RPMI8226 (cell line): ENCODE measurements around the gene ESR1.
"Not testable (repeated sequence)": the region's sequence is repeated elsewhere in the genome, so short reads cannot be mapped to it uniquely, and the experiment has no call there.

Source experiments
- DNase-seq: peaks from one replicate; pipeline ENCODE4 v3.0.0-alpha.2; 2015

The ESR1 gene

DNA sequence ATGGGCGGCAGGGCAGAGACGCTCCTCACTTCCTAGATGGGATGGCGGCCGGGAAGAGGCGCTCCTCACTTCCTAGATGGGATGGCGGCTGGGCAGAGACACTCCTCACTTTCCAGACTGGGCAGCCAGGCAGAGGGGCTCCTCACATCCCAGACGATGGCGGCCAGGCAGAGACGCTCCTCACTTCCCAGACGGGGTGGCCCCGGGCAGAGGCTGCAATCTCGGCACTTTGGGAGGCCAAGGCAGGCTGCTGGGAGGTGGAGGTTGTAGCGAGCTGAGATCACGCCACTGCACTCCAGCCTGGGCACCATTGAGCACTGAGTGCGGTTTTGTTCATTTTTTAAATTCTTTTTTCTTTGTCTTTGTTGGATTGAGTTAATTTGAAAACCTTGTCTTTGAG, 92.3 kb downstream of the ESR1 start:
- DNase-seq, result not testable (repeated sequence)

DNA sequence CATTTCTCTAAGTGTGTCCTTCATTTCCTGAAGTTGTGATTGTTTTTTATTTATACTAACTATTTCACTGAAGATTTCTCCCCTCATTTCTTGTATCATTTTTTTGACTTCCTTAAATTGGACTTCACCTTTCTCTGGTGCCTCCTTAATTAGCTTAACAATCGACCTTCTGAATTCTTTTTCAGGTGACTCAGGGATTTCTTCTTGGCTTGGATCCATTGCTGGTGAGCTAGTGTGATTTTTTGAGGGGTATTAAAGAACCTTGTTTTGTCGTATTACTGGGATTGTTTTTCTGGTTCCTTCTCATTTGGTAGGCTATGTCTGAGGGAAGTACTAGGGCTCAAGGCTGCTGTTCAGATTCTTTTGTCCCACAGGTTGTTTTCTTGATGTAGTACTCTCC, 92.8 kb downstream of the ESR1 start:
- DNase-seq, result no peak

DNA sequence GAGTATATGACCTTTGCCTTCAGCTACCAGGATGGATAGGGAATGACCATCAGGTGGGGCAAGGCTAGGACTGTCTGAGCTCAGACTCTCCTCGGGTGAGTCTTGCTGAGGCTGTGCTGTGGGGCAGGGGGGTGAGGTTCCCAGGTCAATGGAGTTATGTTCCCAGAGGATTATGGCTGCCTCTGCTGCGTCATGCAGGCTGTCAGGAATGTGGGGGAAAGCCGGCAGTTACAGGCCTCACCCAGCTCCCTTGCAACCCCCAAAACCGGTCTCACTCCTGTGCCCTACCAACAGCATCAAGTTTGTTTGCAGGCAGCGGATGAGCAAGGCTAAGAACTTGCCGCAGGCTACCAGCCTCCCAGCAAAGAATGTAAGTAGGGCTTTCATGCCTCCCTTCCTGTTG, 93.5 kb downstream of the ESR1 start:
- no peak for DNase-seq

DNA sequence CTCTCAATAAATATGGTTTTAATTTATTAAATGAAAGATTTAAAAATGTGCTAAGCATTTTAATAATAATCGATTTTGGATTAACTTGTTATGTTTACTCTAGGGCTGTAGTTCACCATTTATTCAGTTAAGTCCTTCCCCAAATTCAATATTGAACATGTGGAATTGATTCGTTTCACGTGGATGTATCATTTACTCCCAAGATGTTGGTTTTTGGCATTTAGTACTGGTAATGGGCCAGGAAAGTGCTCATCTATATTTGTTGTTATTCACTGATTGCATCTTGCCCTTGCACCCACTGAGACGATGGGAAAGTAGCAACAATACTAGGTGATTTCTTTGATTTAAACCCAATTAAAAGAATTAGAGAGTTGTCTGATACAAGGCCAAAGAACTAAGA, 97.1 kb downstream of the ESR1 start:
- DNase-seq, result no peak

DNA sequence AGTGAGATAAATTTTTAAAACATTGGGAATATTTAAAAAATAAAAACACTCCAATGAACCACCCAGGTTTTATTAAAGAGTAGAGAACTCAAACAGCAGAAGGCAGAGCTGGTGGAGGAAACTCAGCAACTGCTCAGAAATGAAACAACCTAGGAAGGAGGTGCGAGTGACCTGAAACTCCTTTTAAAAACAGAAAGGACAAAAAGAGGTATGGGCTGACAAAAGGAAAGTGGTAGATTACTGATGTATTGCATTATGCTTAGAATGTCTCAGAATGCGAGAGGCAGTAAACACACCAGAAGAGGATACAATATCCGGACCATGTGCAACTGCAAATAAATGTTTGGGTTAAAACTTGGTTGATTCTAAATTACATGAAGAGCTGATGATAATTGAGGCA, 97.6 kb downstream of the ESR1 start:
- no peak for DNase-seq

DNA sequence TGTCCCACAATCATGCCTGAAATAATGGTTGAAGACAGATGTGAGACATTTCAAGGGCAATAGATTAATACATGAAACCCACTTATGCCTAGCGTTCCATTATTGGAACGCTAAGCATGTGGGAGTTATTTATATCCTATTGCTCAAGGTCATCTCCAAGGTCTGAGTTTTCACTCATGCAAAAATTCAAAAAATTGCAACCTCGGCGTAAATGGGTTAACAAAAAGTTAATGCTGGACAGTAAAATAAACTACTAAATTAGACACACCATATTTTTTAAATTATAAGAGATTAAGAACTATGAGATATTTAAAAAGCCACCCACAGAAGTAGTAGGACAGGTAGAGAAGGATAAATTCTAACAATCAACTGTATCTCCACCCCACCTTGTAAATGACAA, 98.4 kb downstream of the ESR1 start:
- DNase-seq, result no peak

DNA sequence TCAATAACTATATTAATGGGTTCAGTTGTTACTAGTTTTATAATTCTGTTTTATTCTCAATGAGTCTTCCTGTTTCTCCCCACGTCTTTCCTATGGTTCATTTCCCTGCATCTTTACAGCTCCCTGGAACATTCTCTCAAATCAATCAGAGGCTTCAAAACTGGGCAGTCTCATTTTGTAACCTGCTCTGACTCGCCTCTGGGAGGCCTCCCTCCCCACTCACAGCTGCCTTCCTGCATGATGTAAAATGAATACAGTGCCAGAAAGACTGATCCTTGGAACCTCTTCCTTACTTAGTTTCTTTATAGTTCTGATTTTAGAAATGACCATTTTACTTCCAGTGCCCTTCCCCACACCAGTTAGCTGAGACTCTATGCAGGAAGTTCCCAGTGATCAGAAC, 103.9 kb downstream of the ESR1 start:
- DNase-seq, result no peak

DNA sequence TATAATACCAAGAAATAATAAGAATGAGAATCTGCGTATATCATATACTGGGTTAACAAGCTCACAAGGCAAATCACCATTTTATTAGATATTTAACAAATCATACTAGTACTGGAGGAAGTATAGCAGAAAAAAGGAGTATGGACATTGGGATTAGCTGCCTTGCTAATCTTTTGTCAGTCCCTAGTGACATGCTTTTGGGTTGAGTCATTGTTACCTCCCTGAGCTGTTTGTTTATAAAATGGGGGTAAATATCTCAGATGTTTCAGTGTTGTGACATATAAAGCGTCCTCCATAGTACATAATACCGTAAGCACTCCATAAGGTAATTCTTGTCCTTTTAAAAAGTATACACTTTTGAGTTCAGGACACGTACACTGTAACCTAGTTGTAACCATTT, 107.0 kb downstream of the ESR1 start:
- no peak for DNase-seq

DNA sequence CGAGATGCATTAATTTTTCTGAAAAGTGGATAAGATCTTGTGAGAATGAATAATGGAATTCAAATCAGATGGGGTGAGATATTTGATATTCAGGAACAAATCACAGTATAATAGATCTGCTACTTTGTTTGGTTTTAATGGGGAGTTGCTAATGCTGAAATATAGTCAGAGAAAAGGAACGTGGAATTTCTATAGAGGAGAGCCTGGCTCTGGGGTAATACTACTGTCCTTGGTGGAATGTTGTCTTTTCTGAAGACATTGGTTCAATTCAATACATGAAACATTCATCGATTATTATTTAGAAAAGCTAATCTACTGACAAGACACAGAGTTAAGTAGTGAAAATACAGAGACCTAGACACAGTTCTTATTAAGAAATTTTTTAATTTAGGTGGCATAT, 108.6 kb downstream of the ESR1 start:
- DNase-seq, result no peak

DNA sequence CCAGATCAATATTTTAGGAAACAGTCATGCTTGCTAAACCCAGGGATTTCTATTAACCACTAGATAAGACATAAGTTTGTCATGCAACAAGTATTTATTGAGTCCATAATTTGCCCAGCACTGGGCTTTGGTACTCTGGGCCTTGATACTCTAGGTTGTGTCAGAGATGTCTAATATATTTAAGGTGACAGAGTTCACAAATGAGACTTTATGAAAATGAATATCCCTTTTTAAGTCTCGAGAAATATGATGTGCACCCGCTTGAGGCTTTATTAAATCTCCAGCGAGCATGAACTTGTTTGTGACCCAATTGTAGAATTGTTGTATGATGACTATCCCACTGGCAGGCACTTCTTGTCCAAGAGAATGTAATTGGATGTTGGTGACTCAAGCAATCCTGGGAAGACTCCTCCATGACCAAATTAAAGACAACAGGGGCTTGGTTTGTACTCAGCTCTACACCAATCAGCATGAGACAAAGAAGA, 109.2 kb downstream of the ESR1 start:
- no peak for DNase-seq

DNA sequence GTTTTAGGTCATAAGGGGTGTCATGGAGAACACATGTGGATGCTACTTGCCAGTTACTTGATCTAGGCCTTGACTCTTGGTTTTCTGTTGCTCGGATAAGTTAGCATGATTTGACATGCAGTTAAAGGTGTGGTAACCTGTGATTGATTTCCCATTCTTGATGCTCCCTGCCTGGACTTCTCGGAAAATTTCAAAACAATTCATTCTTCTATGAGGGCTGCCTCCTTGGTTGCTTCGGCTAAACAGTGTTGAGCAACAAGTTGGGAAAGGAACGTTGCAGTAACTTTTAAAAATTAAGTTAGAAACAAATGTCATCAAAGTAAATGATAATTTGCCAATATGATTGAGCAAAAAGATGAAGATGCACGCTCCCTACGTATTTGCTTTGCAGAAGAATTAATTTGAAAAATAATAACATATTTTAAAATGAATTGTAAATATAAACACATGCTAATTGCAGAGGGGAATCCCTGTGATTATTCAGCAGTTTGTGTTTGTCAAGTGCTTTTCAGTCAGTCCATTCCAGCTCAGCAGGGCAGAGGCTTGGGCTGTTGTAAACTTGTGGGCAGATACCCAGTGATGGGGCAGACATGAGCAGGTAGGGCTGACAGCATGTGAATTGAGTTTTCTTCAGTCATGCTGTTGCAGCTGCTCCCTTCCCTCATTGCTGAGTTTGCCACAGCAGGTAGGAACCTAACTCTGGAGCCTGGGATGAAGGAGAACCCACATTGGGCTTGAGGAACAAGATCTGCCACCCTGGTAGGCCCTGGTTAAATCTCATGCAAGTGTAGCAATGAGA, 110.2 kb downstream of the ESR1 start:
- DNase-seq, result no peak

DNA sequence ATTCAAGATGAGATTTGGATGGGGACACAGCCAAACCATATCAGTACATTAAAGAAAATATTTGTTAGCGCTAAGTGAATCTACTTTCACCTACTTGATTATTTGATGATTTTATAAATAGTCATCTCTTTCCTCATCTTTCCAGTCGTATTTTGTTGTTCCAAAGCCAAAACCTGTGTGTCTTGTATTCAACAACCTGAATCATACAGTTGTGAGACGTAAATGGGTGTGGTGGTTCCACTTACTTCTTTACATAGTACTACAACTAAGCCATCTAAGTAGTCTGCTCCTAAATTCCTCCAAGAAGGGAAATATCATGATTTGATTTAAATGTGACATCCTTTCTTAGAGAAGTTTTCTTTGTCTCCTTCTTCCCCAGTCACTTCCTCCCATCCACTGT, 132.8 kb downstream of the ESR1 start:
- DNase-seq, result no peak

DNA sequence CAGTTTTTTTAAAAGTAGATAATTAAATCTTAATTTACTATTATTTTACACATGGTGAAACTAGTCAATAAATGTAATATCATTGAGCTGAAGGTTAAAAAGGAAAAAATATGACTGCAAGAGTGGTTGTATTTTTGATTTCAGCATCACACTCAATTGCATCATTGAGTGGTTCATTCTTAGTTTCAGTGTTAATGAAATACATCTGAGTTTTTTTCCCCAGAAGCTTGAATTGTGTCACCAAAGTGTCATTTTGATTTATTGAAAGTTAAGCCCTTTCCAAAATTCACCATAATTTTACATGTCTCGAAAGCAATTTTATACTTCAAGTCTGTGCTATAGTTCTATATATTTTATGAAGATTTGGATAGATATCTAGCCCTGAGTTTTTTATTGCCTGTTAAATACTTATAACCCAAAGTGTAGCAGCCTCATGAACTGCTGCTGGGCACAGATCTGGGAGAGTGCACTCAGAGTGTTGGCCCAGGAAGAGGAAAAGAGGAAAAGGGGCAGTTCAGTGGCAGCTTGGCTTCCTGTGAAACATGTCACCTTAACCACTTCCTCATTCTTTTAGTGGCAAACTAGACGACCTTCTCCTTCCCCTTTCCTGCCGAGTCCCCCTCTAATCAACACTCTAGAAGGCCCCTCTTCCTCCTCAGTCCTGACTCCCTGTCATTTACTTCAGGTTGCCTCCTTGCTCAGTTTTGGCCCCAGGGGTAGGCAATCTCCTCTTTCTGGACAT, 140.7 kb downstream of the ESR1 start:
- no peak for DNase-seq

DNA sequence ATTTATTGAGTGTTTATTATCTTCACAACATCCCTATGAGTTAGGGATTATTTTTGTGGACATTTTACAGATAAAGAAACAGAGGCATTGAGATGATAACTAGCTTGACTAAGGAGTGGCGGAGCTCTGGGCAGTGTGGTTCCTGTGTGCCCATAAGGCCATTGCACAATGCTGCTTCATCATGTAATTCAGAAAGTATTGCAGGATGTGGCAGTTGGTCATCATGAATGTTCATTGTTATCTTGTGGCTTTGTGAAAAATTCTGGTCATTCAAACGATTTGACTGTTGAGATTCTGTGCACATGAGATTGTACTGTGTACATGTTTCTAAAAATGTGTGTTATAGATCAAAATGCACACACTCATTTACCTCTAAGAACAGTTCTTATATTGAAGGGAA, 150.8 kb downstream of the ESR1 start:
- no peak for DNase-seq

DNA sequence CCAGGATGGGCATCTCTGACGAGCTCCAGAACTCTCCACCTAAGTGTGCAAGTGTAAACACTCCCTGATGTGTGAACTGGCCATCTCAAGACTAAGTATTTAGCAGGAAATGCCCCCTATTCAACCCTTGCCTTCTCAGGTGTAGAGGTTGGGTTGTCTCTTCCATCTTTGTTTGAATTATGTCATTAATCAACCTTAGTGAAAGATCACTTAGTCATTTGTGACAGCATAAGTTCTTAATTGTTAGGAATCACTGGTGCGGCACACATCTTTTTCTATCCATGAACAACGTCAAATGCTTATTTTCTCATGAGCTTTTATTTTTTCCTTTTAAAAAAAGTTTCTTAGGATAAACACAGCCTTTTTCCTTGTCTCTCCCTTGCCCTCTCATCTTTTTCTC, 151.6 kb downstream of the ESR1 start:
- no peak for DNase-seq

DNA sequence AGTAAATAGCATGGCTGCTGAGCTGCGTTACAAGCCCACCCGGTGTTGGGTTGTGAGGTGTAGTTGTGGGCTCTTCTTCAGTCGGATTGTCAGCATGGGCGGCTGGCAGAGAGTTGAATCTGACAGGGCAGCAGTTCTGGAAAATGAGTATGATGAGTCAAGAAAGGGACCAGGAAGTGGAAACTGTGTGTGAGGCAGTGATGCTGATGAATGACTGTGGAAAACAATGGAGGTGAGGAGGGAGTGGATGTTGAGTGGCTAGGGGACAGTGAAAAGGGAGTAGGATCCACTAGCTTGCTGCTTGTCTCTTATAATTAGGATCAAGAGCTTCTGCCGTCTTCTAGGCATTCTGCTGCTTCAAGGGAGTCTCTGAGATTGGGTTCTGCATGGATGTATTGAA, 154.3 kb downstream of the ESR1 start:
- no peak for DNase-seq

DNA sequence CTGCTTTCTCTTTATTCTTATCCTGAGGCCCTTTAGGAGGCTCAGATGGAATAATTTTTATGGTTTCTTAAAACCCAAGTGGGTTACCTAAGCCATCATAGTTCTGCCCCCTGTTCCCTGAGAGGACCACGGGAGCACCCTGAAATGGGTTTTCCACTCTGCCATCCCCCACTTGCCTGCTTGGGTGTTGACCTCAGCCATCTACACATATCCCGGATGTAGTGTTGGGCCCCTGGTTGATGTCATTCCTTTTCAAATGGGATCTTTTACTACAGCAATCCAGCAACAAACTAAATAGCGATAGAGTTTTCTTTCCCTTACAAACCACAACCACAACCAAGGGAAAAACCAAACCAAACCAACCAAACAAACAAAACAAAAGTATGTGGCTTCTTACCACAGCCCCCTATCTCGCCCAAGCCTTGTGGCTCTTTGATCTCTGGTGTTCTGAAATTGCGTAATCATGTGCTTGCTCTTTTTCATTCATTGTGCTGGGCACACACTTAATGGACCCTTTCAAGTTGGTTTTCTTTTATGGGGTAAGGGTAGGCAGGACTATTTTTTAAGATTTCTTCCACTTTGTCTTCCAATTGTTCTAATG, 154.9 kb downstream of the ESR1 start:
- no peak for DNase-seq

DNA sequence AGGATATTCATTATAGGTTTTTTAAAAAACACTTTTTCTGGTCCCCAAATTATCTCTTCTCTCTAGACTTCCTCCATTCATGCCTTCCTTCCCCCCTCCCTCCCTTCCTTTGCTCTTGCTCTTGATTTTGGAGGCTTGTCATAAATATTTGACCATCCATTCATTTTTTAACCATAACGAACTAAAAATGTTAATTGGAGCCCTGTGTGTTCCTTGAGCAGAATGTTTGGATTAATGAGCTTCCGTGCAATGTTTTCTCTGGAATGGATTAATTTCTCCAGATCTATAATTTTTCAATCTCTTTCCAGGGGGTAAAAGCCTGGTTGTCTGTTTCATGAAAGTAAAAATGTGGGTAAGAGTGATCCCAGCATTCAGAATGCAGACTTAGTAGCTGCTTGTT, 155.5 kb downstream of the ESR1 start:
- DNase-seq, result no peak

DNA sequence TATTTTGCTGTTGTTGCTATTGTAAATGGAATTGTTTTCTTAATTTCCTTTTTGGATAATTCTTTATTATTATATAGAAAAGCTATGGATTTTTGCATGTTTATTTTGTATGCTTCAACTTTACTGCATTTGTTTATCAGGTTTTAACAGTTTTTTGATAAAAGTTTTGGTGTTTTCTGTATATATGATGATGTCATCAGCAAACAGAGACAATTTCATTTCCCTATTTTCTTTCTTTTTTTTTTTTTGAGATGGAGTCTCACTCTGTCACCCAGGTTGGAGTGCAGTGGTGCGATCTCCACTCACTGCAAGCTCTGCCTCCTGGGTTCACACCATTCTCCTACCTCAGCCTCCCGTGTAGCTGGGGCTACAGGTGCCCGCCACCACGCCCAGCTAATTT, 156.9 kb downstream of the ESR1 start:
- DNase-seq, result not testable (repeated sequence)

DNA sequence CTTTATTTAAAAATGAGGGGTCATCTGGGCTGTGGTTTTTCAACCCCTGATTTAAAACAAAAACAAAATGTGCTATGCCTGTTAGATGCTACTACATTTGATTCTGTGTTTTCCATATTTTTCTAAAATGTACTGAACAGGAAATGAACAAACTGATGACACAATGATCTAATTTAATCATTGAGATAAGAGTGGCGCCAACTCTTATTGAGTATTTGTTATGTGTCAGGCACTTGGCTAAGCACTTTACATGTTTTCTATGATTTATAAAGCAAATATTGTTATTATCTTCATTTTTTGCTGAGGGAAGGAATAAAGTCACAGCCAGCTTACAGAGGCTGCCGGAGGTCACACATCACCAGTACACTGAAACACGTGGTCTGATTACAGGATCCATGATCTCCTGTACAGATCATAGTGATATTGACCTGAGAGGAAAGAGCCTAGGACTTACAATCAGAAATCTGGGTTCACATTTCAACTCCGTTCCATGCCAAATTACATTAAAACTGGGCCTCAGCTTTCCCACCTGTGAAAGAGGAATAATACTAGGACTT, 166.7 kb downstream of the ESR1 start:
- DNase-seq, result no peak

DNA sequence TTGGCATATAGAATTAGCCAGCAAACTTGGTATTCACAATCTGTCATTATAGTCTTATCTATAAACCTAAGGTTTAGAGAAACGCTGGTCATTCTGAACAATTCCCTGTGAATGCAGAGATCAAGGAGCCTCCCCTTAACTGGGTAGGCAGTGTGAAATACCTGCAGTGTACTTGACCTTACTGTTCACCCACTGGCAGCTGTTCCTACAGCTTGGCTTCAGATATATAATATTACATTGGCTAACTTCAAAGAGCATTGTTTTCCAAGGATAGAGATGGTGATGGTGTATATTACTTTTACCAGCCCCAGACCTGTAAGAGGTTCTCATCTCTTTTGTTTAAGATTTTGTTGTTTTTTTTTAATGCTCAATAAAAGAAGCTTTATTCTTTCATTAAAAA, 168.3 kb downstream of the ESR1 start:
- no peak for DNase-seq

DNA sequence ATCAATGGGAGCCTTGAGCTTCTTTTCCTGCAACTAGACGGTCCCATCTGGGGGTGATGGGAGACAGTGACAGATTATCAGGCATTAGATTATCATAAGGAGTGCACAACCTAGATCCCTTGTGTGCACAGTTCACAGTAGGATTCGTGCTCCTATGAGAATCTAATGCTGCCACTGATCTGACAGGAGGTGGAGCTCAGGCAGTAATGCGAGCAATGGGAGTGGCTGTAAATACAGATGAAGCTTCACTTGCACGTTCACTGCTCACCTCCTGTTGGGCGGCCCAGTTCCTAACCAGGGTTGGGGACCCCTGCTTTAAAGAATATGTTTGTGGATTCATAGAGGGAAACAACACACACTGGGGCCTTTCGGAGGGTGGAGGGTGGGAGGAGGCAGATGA, 180.7 kb downstream of the ESR1 start:
- DNase-seq, result not testable (repeated sequence)

DNA sequence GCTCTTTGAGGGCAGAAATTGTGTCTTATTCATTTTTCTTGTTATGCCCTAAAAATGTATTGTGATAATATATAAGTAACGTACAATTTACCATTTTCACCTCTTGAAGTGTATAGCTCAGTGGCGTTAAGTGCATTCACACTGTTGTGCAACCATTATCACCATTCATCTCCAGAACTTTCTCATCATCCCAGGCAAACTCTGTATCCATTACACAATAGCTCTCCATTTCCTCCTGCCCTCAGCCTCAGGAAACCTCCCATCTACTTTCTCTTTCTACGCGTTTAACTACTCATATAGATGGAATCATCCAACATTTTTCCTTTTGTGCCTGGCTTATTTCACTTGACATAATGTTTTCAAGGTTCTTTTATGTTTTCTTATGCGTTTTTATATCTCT, 184.6 kb downstream of the ESR1 start:
- no peak for DNase-seq

DNA sequence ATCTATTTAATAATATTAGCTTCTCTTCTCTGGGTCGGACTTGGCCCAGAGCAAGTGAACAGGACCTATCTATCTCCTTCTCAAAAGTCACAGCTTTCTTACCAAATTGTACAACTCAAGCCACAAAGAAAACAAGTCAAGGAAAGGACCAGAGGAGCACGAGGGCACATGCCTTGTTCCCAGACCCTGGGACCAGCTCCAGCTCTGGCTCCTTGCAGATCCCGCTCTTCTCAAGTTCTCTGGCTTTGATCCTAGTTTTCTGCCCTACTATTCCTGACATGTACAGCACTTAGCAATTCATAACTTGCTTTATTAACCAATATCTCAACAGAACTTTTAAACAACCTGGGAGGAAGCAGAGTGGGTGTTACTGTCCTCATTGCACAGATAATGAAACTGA, 185.9 kb downstream of the ESR1 start:
- DNase-seq, result no peak
